K562 (cell line): ENCODE data around the gene TMF1. TPM values are rescaled to one million over a fixed set of nuclear protein-coding genes. Genes with fewer than 3 reads are reported as not detected.

ENCODE experiments used
- CSDE1 ChIP-seq, 2 experiments: fragments of 450-650 bp; IDR thresholded peaks; 2 replicates each; pipeline ENCODE4 v1.6.1; 2016; ENCODE audit warnings: mild to moderate bottlenecking in 1 of 2
- FOSL1 ChIP-seq: fragments of 200-800 bp; sonication (Bioruptor generic); conservative IDR thresholded peaks from 2 replicates; pipeline ENCODE4 v1.6.1; 2016; ENCODE audit warnings: missing genetic modification characterization, missing compliant biosample characterization
- POLR2AphosphoS5 ChIP-seq: IDR thresholded peaks from 2 replicates; pipeline ENCODE4 v1.6.1; 2011; ENCODE audit warnings: mild to moderate bottlenecking, low read depth, low read length, moderate library complexity; ENCODE audit not compliant: control insufficient read depth, insufficient read depth
- RFX5 ChIP-seq: IDR thresholded peaks from 2 replicates; pipeline ENCODE4 v1.6.1; 2011; ENCODE audit warnings: low read depth, mild to moderate bottlenecking, improper control_type of control experiment, low read length
- TBP ChIP-seq: optimal IDR thresholded peaks from 2 replicates; pipeline ENCODE3; 2011; ENCODE audit warnings: low read depth, low read length, improper control_type of control experiment
- TCF3 ChIP-seq: sonication (generic); formaldehyde crosslinking; IDR thresholded peaks from 2 replicates; pipeline ENCODE4 v1.4.0; 2020; ENCODE audit warnings: mild to moderate bottlenecking, missing genetic modification reagents
- ZBTB17 ChIP-seq: fragments of 450-650 bp; formaldehyde crosslinking; IDR thresholded peaks from 2 replicates; pipeline ENCODE4 v1.4.0; 2020; ENCODE audit warnings: mild to moderate bottlenecking
- ZBTB7A ChIP-seq: IDR thresholded peaks from 2 replicates; pipeline ENCODE4 v1.6.1; 2011; ENCODE audit warnings: low read depth, mild to moderate bottlenecking, low read length, moderate library complexity, borderline replicate concordance; ENCODE audit not compliant: control insufficient read depth
- ZNF212 ChIP-seq: fragments of 450-650 bp; formaldehyde crosslinking; IDR thresholded peaks from 2 replicates; pipeline ENCODE4 v1.4.0; 2020; ENCODE audit warnings: mild to moderate bottlenecking
- ZNF77 ChIP-seq: fragments of 250-450 bp; sonication (Bioruptor Pico); IDR thresholded peaks from 2 replicates; pipeline ENCODE4 v1.5.0; 2020
- polyA plus RNA-seq, 8 experiments: library from polyadenylated mRNA; depleted of rRNA in 4 of 8; stranded (reverse) in 5 of 8; unstranded in 3 of 8; fragments of >200 nt; fragmentation: Nextera tagmentation in 2 of 8; fragmentation: Illumina TruSeq in 1 of 8; extraction: Ambion mirVana in 2 of 8; extraction: Trizol in 1 of 8; gene quantifications; 2 replicates each; pipeline versions ENCODE4 v1.2.1 to v1.2.3, GENCODE V29; 2011 to 2014; ENCODE audit warnings: inconsistent platforms in 1 of 8, missing spikeins in 1 of 8
- total RNA-seq, 7 experiments: library from RNA; depleted of rRNA in 6 of 7; stranded (reverse); fragments of >200 nt in 6 of 7; fragmentation: Illumina TruSeq in 2 of 7; extraction: Trizol in 2 of 7; gene quantifications; 2 replicates each; pipeline versions ENCODE4 v1.2.1 to v1.2.3, GENCODE V29; 2011 to 2021; ENCODE audit warnings: low replicate concordance in 1 of 7
- TF ChIP-seq, protein P1 (sequence below): sonication (generic); formaldehyde crosslinking; IDR thresholded peaks from 2 replicates; pipeline ENCODE4 v1.8.1; 2023; ENCODE audit warnings: mild to moderate bottlenecking, missing genetic modification reagents, moderate library complexity
- TF ChIP-seq, protein P2 (sequence below): fragments of 150-350 bp; IDR thresholded peaks from 2 replicates; pipeline ENCODE4 v1.6.1; 2014; ENCODE audit warnings: low read depth, mild to moderate bottlenecking, low read length, borderline replicate concordance
- TF ChIP-seq, protein P3 (sequence below): sonication (generic); formaldehyde crosslinking; IDR thresholded peaks from 2 replicates; pipeline ENCODE4 v1.8.0; 2022; ENCODE audit warnings: mild to moderate bottlenecking, missing genetic modification reagents, borderline replicate concordance
- TF ChIP-seq, protein P4 (sequence below): fragments of 450-650 bp; IDR thresholded peaks from one replicate; pipeline ENCODE4 v1.6.1; 2018; ENCODE audit warnings: mild to moderate bottlenecking, moderate library complexity; ENCODE audit not compliant: partially characterized antibody
- TF ChIP-seq, protein P5 (sequence below): sonication (generic); formaldehyde crosslinking; IDR thresholded peaks from 2 replicates; pipeline ENCODE4 v1.8.0; 2022; ENCODE audit warnings: missing genetic modification reagents, mild to moderate bottlenecking, moderate library complexity, borderline replicate concordance

Gene TMF1
- total and polyA plus RNA-seq, 9 of the 15 experiments (the other 6 are each of a cell fraction or from before 2014, with no cell fraction given) = 3.1 to 13.9 (median 10.3) TPM

DNA sequence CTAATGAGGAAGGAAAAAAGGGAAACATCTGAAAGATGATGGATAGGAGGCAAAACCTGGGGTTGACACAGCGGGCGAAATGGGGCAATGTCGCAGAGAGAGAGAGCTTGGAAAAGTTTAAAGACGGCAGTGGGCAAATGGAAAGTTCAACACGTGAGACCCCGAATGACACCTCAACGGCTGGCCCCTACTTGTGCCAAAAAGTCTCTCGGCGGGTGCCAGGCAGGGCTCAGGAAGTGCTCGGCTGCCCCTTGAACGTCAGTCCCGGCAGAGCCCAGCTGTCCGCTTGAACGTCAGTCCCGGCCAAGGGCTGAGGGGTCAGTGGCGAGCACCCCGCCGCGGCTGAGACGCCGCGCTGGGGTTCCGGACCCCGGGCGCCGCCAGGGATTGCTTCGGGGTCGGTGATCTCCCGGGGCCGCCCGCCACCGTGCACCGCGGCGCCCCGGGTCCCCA, 39.3 kb downstream of the TMF1 start (continued):
- TF ChIP-seq, protein P1, sequence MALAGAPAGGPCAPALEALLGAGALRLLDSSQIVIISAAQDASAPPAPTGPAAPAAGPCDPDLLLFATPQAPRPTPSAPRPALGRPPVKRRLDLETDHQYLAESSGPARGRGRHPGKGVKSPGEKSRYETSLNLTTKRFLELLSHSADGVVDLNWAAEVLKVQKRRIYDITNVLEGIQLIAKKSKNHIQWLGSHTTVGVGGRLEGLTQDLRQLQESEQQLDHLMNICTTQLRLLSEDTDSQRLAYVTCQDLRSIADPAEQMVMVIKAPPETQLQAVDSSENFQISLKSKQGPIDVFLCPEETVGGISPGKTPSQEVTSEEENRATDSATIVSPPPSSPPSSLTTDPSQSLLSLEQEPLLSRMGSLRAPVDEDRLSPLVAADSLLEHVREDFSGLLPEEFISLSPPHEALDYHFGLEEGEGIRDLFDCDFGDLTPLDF (CRISPR knock-in tag) = no peak
- no peak for TF ChIP-seq POLR2AphosphoS5
- TF ChIP-seq CSDE1 (IDR thresholded peaks at IDR 0.05) = no peak
- no peak for TF ChIP-seq ZNF212 (CRISPR knock-in tag)
- TF ChIP-seq, protein P2, sequence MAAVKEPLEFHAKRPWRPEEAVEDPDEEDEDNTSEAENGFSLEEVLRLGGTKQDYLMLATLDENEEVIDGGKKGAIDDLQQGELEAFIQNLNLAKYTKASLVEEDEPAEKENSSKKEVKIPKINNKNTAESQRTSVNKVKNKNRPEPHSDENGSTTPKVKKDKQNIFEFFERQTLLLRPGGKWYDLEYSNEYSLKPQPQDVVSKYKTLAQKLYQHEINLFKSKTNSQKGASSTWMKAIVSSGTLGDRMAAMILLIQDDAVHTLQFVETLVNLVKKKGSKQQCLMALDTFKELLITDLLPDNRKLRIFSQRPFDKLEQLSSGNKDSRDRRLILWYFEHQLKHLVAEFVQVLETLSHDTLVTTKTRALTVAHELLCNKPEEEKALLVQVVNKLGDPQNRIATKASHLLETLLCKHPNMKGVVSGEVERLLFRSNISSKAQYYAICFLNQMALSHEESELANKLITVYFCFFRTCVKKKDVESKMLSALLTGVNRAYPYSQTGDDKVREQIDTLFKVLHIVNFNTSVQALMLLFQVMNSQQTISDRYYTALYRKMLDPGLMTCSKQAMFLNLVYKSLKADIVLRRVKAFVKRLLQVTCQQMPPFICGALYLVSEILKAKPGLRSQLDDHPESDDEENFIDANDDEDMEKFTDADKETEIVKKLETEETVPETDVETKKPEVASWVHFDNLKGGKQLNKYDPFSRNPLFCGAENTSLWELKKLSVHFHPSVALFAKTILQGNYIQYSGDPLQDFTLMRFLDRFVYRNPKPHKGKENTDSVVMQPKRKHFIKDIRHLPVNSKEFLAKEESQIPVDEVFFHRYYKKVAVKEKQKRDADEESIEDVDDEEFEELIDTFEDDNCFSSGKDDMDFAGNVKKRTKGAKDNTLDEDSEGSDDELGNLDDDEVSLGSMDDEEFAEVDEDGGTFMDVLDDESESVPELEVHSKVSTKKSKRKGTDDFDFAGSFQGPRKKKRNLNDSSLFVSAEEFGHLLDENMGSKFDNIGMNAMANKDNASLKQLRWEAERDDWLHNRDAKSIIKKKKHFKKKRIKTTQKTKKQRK = no peak
- no peak for TF ChIP-seq RFX5
- no peak for TF ChIP-seq FOSL1 (tag)
- no peak for TF ChIP-seq ZNF77 (CRISPR knock-in tag)
- no peak for TF ChIP-seq TCF3 (CRISPR knock-in tag)
- no peak for TF ChIP-seq ZBTB17 (CRISPR knock-in tag)
- TF ChIP-seq, protein P3, sequence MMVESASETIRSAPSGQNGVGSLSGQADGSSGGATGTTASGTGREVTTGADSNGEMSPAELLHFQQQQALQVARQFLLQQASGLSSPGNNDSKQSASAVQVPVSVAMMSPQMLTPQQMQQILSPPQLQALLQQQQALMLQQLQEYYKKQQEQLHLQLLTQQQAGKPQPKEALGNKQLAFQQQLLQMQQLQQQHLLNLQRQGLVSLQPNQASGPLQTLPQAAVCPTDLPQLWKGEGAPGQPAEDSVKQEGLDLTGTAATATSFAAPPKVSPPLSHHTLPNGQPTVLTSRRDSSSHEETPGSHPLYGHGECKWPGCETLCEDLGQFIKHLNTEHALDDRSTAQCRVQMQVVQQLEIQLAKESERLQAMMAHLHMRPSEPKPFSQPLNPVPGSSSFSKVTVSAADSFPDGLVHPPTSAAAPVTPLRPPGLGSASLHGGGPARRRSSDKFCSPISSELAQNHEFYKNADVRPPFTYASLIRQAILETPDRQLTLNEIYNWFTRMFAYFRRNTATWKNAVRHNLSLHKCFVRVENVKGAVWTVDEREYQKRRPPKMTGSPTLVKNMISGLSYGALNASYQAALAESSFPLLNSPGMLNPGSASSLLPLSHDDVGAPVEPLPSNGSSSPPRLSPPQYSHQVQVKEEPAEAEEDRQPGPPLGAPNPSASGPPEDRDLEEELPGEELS (CRISPR knock-in tag) = no peak
- TF ChIP-seq TBP = no peak
- TF ChIP-seq ZBTB7A = peak; percentile 53; the same call in 1 of the 2 replicates
- TF ChIP-seq, protein P4, sequence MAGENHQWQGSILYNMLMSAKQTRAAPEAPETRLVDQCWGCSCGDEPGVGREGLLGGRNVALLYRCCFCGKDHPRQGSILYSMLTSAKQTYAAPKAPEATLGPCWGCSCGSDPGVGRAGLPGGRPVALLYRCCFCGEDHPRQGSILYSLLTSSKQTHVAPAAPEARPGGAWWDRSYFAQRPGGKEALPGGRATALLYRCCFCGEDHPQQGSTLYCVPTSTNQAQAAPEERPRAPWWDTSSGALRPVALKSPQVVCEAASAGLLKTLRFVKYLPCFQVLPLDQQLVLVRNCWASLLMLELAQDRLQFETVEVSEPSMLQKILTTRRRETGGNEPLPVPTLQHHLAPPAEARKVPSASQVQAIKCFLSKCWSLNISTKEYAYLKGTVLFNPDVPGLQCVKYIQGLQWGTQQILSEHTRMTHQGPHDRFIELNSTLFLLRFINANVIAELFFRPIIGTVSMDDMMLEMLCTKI = no peak
- TF ChIP-seq, protein P5, sequence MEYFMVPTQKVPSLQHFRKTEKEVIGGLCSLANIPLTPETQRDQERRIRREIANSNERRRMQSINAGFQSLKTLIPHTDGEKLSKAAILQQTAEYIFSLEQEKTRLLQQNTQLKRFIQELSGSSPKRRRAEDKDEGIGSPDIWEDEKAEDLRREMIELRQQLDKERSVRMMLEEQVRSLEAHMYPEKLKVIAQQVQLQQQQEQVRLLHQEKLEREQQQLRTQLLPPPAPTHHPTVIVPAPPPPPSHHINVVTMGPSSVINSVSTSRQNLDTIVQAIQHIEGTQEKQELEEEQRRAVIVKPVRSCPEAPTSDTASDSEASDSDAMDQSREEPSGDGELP (CRISPR knock-in tag) = 0 out of 2 replicates have a peak, but pooled peaks have one; percentile 12
- TF ChIP-seq, all 486 proteins: peak for 4
